GM20000 (cell line): ENCODE results near the gene SPOCK2.

ENCODE experiments used
- DNase-seq: peaks from one replicate; pipeline ENCODE4 v3.0.0; 2012; ENCODE audit warnings: low spot score
- CTCF ChIP-seq: IDR thresholded peaks from 2 replicates; pipeline ENCODE4 v1.5.1; 2012; ENCODE audit warnings: mild to moderate bottlenecking, control low read depth; ENCODE audit errors: extremely low read depth, missing control alignments

The SPOCK2 gene

GRCh38 chr10:72106896-72107295 lies 18.5 kb upstream of the SPOCK2 start:
- DNase-seq: no peak
- no peak for TF ChIP-seq CTCF

GRCh38 chr10:72106154-72106849 lies 18.0 kb upstream of the SPOCK2 start:
- no peak for TF ChIP-seq CTCF
- no peak for DNase-seq

GRCh38 chr10:72105710-72106109 lies 17.4 kb upstream of the SPOCK2 start:
- no peak for TF ChIP-seq CTCF
- DNase-seq: no peak

- no peak for DNase-seq
- no peak for TF ChIP-seq CTCF
Measured at GRCh38 chr10:72105098-72105475, 16.7 kb upstream of the SPOCK2 start.

GRCh38 chr10:72104472-72105097 lies 16.2 kb upstream of the SPOCK2 start:
- DNase-seq: no peak
- no peak for TF ChIP-seq CTCF

- no peak for DNase-seq
- TF ChIP-seq CTCF: no peak
Measured at GRCh38 chr10:72099600-72099921, 11.2 kb upstream of the SPOCK2 start.

GRCh38 chr10:72098836-72099599 lies 10.7 kb upstream of the SPOCK2 start:
- no peak for DNase-seq
- no peak for TF ChIP-seq CTCF
